ENCODE results near the gene ANOS1.

DNA sequence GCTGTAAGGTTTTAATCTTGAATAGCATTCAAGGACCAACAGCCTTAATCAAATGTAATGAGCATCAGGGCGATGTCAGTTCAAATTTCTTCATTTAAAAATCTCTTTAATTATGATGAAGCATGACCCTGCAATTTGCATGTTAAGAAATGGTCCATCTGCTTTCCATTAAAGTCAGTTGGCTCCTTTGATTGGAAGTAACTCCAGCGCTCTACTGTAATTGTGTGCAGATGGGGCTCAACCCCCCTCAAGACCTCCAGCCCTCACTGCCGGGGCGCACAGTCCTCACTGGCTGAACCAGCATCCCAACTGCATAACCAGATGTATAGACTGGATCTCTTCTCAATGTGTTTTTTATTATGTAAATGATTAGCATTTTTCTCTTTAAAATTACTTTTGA lies 140.4 kb downstream of the ANOS1 start:
- TF ChIP-seq, protein P1, sequence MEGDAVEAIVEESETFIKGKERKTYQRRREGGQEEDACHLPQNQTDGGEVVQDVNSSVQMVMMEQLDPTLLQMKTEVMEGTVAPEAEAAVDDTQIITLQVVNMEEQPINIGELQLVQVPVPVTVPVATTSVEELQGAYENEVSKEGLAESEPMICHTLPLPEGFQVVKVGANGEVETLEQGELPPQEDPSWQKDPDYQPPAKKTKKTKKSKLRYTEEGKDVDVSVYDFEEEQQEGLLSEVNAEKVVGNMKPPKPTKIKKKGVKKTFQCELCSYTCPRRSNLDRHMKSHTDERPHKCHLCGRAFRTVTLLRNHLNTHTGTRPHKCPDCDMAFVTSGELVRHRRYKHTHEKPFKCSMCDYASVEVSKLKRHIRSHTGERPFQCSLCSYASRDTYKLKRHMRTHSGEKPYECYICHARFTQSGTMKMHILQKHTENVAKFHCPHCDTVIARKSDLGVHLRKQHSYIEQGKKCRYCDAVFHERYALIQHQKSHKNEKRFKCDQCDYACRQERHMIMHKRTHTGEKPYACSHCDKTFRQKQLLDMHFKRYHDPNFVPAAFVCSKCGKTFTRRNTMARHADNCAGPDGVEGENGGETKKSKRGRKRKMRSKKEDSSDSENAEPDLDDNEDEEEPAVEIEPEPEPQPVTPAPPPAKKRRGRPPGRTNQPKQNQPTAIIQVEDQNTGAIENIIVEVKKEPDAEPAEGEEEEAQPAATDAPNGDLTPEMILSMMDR (IDR thresholded peaks at IDR 0.05) = no peak
- TF ChIP-seq POLR2A (IDR thresholded peaks at IDR 0.05) (no peak), POLR2AphosphoS5 (IDR thresholded peaks at IDR 0.05) (no peak)
